Heart right ventricle (tissue), 16 donors: ENCODE measurements around the gene STAG1. TPM values are rescaled to one million over a fixed set of nuclear protein-coding genes. Genes with fewer than 3 reads are reported as not detected.
"Not testable (repeated sequence)": the region's sequence is repeated elsewhere in the genome, so short reads cannot be mapped to it uniquely, and the experiment has no call there.

Experiments used
- ATAC-seq, 8 donors: fragments of 200-7000 bp; cut with Tn5 transposase; one replicate each; pipeline ENCODE4 v1.9.1; 2020; ENCODE audit warnings: mild to moderate bottlenecking in 8 of 8, moderate library complexity in 8 of 8, moderate number of reproducible peaks in 1 of 8
- DNase-seq, 2 donors: peaks; one replicate each; pipeline ENCODE4 v3.0.0-alpha.2; 2020
- H3K27ac ChIP-seq, 10 donors: fragments of 200-600 bp; sonication (generic) in 2 of 10; one replicate each; pipeline versions ENCODE4 v1.5.0 to v1.8.0; 2020 to 2022; ENCODE audit warnings: mild to moderate bottlenecking in 3 of 10
- H3K27me3 ChIP-seq, 7 donors: fragments of 200-600 bp; one replicate each; pipeline ENCODE4 v1.8.0; 2021 to 2022; ENCODE audit warnings: mild to moderate bottlenecking in 2 of 7
- H3K36me3 ChIP-seq, 9 donors: fragments of 200-600 bp; sonication (generic) in 1 of 9; one replicate each; pipeline versions ENCODE4 v1.5.0 to v1.8.0; 2020 to 2022; ENCODE audit warnings: mild to moderate bottlenecking in 2 of 9
- H3K4me1 ChIP-seq, 9 donors: fragments of 200-600 bp; sonication (generic) in 1 of 9; one replicate each; pipeline versions ENCODE4 v1.5.0 to v1.8.0; 2020 to 2022; ENCODE audit warnings: mild to moderate bottlenecking in 4 of 9
- H3K4me3 ChIP-seq, 10 donors: fragments of 200-600 bp; sonication (generic) in 2 of 10; one replicate each; pipeline versions ENCODE4 v1.5.0 to v1.8.0; 2020 to 2022; ENCODE audit warnings: mild to moderate bottlenecking in 7 of 10, moderate library complexity in 2 of 10
- H3K9me3 ChIP-seq, 11 donors: fragments of 200-600 bp in 10 of 11; sonication (generic) in 2 of 11; one replicate each; pipeline versions ENCODE4 v1.5.0 to v1.8.0; 2013 to 2022; ENCODE audit warnings: mild to moderate bottlenecking in 2 of 11, control low read depth in 1 of 11, moderate library complexity in 1 of 11
- CTCF ChIP-seq, 9 donors: fragments of 200-600 bp; sonication (generic) in 2 of 9; IDR thresholded peaks; one replicate each; pipeline versions ENCODE4 v1.5.0 to v1.8.0; 2021 to 2022; ENCODE audit warnings: antibody characterized with exemption in 9 of 9, mild to moderate bottlenecking in 5 of 9, moderate library complexity in 1 of 9
- WGBS, 2 donors: extraction: QIAGEN DNeasy Blood & Tissue Kit; methylation state at CpG; one replicate each; pipeline ENCODE4 v1.1.7; 2013; ENCODE audit warnings: inconsistent platforms in 1 of 2; 5-methylcytosine and 5-hydroxymethylcytosine counted together
- intact Hi-C, 10 donors: fragments of 100-400 bp; cut with DNase I; formaldehyde crosslinking; loops; one replicate each; pipeline versions ENCODE4 v1.11.1 to v1.14.2; 2022
- polyA plus RNA-seq, 2 donors: library from polyadenylated mRNA; stranded (reverse); fragments of 200-250 nt; gene quantifications; one replicate each; pipeline ENCODE4 v1.2.3, GENCODE V29; 2013
- total RNA-seq, 10 donors: library from RNA; stranded (reverse); fragmentation: NEBNext Ultra II Directional in 3 of 10; extraction: Animal tissue kit (Norgen Biotek cat#: 25700) in 3 of 10; gene quantifications; one replicate each; pipeline versions ENCODE4 v1.2.1 to v1.2.4, GENCODE V29; 2021 to 2023
- donor health status: Arrhythmogenic right ventricular cardiomyopathy.
- donor health status: ischemic (EF 13 %, LVEDD 7.1; RV severe dilation, severe dysfunction).
- donor health status: healthy with polysubstance abuse.
- donor health status: DM: no; HTN: yes; CAD: no.
- donor health status: DM: no; HTN: no; CAD: no.
- donor health status: ischemic (EF 25% LVEDD 6.9; RV normal size, moderate dysfunction).
- donor health status: ischemic (EF 25% LVEDD 5.7; RV mildly dilated, moderate dysfunction).
- donor health status: healthy.
- donor health status: DM: yes; HTN: yes; CAD: no.
- donor health status: Ischemic cardiomyopathy.
- donor health status: ischemic (EF 35%, LVEDD 5.7; RV mildly dilated, moderate dysfunction).
- donor health status: nonischemic (EF 11% LVEDD 7.7; RV severe dilation, severe dysfunction).
- donor health status: DM: yes; HTN: yes; CAD: no.
- donor health status: PGD.
- donor health status: ischemic (EF 29% LVEDD 5.4; RV normal size, mild dysfunction).
- donor health status: nonischemic (EF 23%, LVEDD 6.1; RV moderate dilation, normal function).

STAG1 gene
- total and polyA plus RNA-seq, 12 donors = 8.0 to 27.6 (median 19.6) TPM

- no peak for TF ChIP-seq CTCF (IDR thresholded peaks at IDR 0.05)
- Histone ChIP-seq H3K36me3 (peaks cover 0 to 15% (median 0%) of the 10 kb centered on the region in 9 donors), H3K4me1 (peaks cover 0 to 25% (median 0%) of the 10 kb centered on the region in 9 donors), H3K27ac (no peak overlapping the region), H3K9me3 (peaks cover 0 to 6% (median 0%) of the 10 kb centered on the region in 11 donors), H3K4me3 (no peak overlapping the region), H3K27me3 (no peaks in the 10 kb centered on the region)
- WGBS, 2 donors = 95 to 97% methylated on average over 7 of the region's 7 CpGs
- DNase-seq (no peak), ATAC-seq (no peak)
- intact Hi-C loops = no loop called here
Measured at GRCh38 chr3:136711277-136711676, 40.9 kb downstream of the STAG1 start.

DNA sequence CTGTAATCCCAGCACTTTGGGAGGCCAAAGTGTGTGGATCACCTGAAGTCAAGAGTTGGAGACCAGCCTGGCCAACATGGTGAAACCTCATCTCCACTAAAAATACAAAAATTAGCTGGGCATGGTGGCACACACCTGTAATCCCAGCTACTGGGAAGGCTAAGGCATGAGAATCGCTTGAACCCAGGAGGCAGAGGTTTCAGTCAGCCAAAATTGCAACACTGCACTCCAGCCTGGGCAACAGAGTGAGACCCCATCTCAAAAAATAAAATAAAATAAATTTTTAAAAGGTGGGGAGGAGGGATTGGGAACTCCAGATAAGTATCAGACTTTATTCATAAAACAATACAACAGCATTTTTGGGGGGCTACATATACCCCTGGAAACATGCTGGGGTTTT is 42.4 kb downstream of the STAG1 start:
- ATAC-seq, H3K27ac ChIP-seq, H3K9me3 ChIP-seq, DNase-seq, H3K27me3 ChIP-seq, H3K4me3 ChIP-seq, intact Hi-C loops: not testable (repeated sequence)
- H3K4me1 ChIP-seq = peaks cover 0 to 25% (median 0%) of the 10 kb centered on the region in 9 donors
- H3K36me3 ChIP-seq = peaks cover 0 to 15% (median 0%) of the 10 kb centered on the region in 9 donors
- WGBS, 2 donors = 95 to 100% methylated on average over 1 of the region's 1 CpG

DNA sequence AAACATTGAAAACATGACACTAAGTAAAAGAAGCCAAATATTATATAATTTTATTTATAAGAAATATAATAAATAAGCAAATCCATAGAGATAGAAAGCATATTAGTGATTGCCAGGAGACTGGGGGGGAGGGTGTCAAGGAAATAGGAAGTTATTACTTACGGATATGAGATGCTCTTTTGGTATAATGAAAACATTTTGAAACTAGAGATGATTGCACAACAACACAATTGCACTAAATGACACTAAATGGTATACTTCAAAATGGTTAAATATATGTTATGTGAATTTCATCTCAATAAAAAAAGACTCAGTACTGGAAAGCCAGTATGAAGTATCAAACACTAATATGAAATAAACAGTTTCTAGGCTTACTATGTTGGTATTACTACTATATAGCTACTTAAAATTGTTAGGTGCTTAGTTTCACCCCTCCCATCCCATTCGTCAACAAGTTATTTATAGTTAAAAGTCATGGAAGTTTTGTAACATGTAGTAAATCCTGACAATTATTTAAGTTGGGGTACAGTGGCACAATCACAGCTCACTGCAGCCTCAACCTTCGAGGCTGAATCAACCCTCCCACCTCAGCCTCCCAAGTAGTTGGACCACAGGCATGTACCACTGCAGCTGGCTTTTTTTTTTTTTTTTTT is 43.7 kb downstream of the STAG1 start:
- intact Hi-C loops = no loop called here
- Histone ChIP-seq H3K4me1 (peaks cover 0 to 16% (median 0%) of the 10 kb centered on the region in 9 donors), H3K27me3 (no peaks in the 10 kb centered on the region), H3K36me3 (peaks cover 0 to 15% (median 0%) of the 10 kb centered on the region in 9 donors), H3K4me3 (no peak overlapping the region), H3K9me3 (peaks cover 0 to 6% (median 0%) of the 10 kb centered on the region in 11 donors), H3K27ac (no peak overlapping the region)
- no peak for TF ChIP-seq CTCF (IDR thresholded peaks at IDR 0.05)
- ATAC-seq = no peak
- no peak for DNase-seq
- 59 to 62% methylated on average over 3 of the region's 3 CpGs for WGBS, 2 donors

DNA sequence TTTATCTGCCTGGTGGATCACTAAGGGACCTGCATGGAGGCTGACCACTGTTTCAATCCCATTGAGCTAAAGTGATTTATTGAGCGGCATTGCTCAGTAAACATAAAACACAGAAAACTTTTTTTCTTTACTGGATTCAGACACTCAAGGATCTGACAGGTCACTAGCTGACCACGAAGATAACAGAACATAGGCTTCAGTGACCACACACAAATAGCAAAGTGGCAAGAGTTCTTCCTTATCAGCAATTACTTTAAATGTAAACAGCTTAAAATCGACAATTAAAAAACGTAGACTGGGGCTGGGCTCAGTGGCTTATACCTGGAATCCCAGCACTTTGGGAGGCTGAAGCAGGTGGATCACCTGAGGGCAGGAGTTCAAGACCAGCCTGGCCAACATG is 48.7 kb downstream of the STAG1 start:
- Histone ChIP-seq H3K9me3 (peaks cover 0 to 6% (median 0%) of the 10 kb centered on the region in 11 donors), H3K27ac (no peak overlapping the region), H3K27me3 (no peaks in the 10 kb centered on the region), H3K4me3 (no peak overlapping the region), H3K4me1 (peaks cover 0 to 16% (median 0%) of the 10 kb centered on the region in 9 donors), H3K36me3 (no peaks in the 10 kb centered on the region)
- no peak for ATAC-seq
- intact Hi-C loops = no loop called here
- no peak for TF ChIP-seq CTCF (IDR thresholded peaks at IDR 0.05)
- WGBS, 2 donors = 83 to 90% methylated on average over 4 of the region's 4 CpGs
- no peak for DNase-seq

GRCh38 chr3:136699271-136699828 is 52.8 kb downstream of the STAG1 start:
- DNase-seq (no peak), ATAC-seq (no peak)
- Histone ChIP-seq H3K4me1 (peaks cover 0 to 31% (median 4%) of the 10 kb centered on the region in 9 donors), H3K36me3 (no peaks in the 10 kb centered on the region), H3K9me3 (peaks cover 0 to 10% (median 0%) of the 10 kb centered on the region in 11 donors), H3K4me3 (no peak overlapping the region), H3K27me3 (no peaks in the 10 kb centered on the region), H3K27ac (no peak overlapping the region)
- 77 to 79% methylated on average over 5 of the region's 5 CpGs for WGBS, 2 donors
- no peak for TF ChIP-seq CTCF (IDR thresholded peaks at IDR 0.05)
- intact Hi-C loops = no loop called here
